CD4-positive, alpha-beta T cell (primary cell): ENCODE measurements around the gene ACSBG1. TPM values are rescaled to one million over a fixed set of nuclear protein-coding genes. Genes with fewer than 3 reads are reported as not detected.
A peak's percentile ranks its signal among the peaks of the same experiment; 100 is the strongest.

Experiments
- ATAC-seq: fragments of 200-7000 bp; cut with Tn5 transposase; one replicate; pipeline ENCODE4 v1.10.0; 2022; ENCODE audit warnings: mild to moderate bottlenecking; ENCODE audit not compliant: poor library complexity
- CTCF ChIA-PET: fragments of 350-600 bp; sonication (Branson Sonifier 250); formaldehyde crosslinking; loops from one replicate; lab custom pipeline; 2021; ENCODE audit warnings: antibody characterized with exemption, inconsistent platforms; lab: Charles Lee
- POLR2A ChIA-PET: fragments of 350-600 bp; sonication (Branson Sonifier 250); formaldehyde crosslinking; loops from one replicate; lab custom pipeline; 2021; ENCODE audit warnings: antibody characterized with exemption, inconsistent platforms; lab: Charles Lee
- DNase-seq, 14 experiments: peaks; one replicate each; pipeline ENCODE4 v3.0.0-alpha.2; 2013 to 2020; ENCODE audit warnings: mixed read lengths in 2 of 14
- H3K27ac ChIP-seq, 2 donors: one replicate each; pipeline versions ENCODE4 v1.5.1 to v1.7.0; 2013; ENCODE audit warnings: low read length in 2 of 2, low read depth in 1 of 2, mild to moderate bottlenecking in 1 of 2
- H3K27me3 ChIP-seq, 2 experiments: 1 replicate in 1 of 2; 2 replicates in 1 of 2; pipeline versions ENCODE4 v1.6.1 to v1.7.0; 2013; ENCODE audit warnings: low read length in 2 of 2, control low read depth in 1 of 2, mild to moderate bottlenecking in 1 of 2, moderate library complexity in 1 of 2; ENCODE audit not compliant: insufficient read depth in 2 of 2, control insufficient read depth in 1 of 2
- H3K36me3 ChIP-seq: one replicate; pipeline ENCODE4 v1.6.1; 2013; ENCODE audit warnings: low read length, control low read depth; ENCODE audit not compliant: insufficient read depth
- H3K4me1 ChIP-seq: one replicate; pipeline ENCODE4 v1.6.1; 2013; ENCODE audit warnings: low read length, control low read depth; ENCODE audit not compliant: insufficient read depth
- H3K4me3 ChIP-seq: one replicate; pipeline ENCODE4 v1.5.1; 2013; ENCODE audit warnings: mild to moderate bottlenecking, low read length, moderate library complexity
- H3K9me3 ChIP-seq, 2 experiments: 1 replicate in 1 of 2; 2 replicates in 1 of 2; pipeline versions ENCODE4 v1.6.1 to v1.7.0; 2013; ENCODE audit warnings: low read length in 2 of 2, mild to moderate bottlenecking in 2 of 2, control low read depth in 1 of 2, moderate library complexity in 1 of 2; ENCODE audit not compliant: control insufficient read depth in 1 of 2, insufficient read depth in 1 of 2
- H3K27ac Mint-ChIP-seq: one replicate; pipeline ENCODE4 v1.8.0; 2020; ENCODE audit warnings: mixed read lengths
- H3K27me3 Mint-ChIP-seq: one replicate; pipeline ENCODE4 v1.8.0; 2021; ENCODE audit warnings: mixed read lengths
- H3K36me3 Mint-ChIP-seq: one replicate; pipeline ENCODE4 v1.8.0; 2021; ENCODE audit warnings: low read depth, mixed read lengths
- H3K4me1 Mint-ChIP-seq: one replicate; pipeline ENCODE4 v1.8.0; 2021; ENCODE audit warnings: low read depth, mixed read lengths
- H3K4me3 Mint-ChIP-seq: one replicate; pipeline ENCODE4 v1.8.0; 2020; ENCODE audit warnings: mild to moderate bottlenecking, mixed read lengths
- H3K9me3 Mint-ChIP-seq: one replicate; pipeline ENCODE4 v1.8.0; 2020; ENCODE audit warnings: mixed read lengths
- intact Hi-C, 2 experiments: fragments of 100-400 bp; cut with DNase I in 1 of 2; cut with micrococcal nuclease in 1 of 2; formaldehyde crosslinking; loops; one replicate each; pipeline versions ENCODE4 v1.15.1 to v1.9.0; 2023 to 2025; cut with DNase I, micrococcal nuclease
- total RNA-seq, 174 experiments: library from RNA in 2 of 174; stranded (reverse) in 2 of 174; gene quantifications; one replicate each; pipeline ENCODE4 v1.2.3 and lab custom pipeline; 2021 to 2026
- TF ChIP-seq, protein P1 (sequence below): fragments of 200-600 bp; IDR thresholded peaks from one replicate; pipeline ENCODE4 v1.8.0; 2022; ENCODE audit warnings: antibody characterized with exemption, mild to moderate bottlenecking

ACSBG1 gene
- total RNA-seq, 2 experiments from 2014 or later = 0.05 to 0.22 TPM

DNA sequence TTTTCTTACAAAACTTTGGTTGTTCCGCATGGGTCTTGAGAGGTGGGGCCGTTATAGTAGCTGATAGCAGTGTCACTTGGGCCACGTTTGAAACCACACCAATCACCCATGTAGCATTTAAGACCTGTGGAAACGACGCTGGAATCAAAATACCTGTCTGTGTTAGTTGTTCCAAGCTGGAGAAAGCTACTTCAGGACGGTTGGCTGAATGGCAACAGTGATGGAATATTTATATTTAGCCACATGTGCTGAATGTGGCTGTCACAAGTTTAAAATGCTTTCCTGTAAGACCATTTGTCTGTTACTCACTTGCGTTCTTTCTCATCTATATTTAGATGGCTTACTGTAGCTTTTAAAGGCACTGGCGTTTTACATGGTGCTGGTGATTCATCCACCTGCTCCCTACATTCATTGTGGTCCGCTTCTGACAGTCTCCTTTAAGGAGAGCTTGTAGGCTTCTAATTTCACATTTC, 31.4 kb upstream of the ACSBG1 start:
- CTCF ChIA-PET = interaction anchor here (1.0 to 1.5 kb wide), 5 partner anchors 14 to 158 kb away, joined by 3 to 8 read pairs (median 4); partner anchors contain the start of genes IDH3A and SKIC8
- POLR2A ChIA-PET = interaction anchor here (0.9 to 3.7 kb wide), 10 partner anchors 34 to 608 kb away, joined by 3 to 63 read pairs (median 7); partner anchors contain the start of genes CIB2, IREB2, MORF4L1 and PSMA4
- ATAC-seq (no peak), DNase-seq (peak in 2 of 14 experiments; percentile 5 to 28)
- H3K27ac ChIP-seq = no peak overlapping the region
- Mint-ChIP-seq H3K36me3 (peaks cover 13% of the 10 kb centered on the region), H3K4me3 (peak overlapping the region; percentile 89), H3K27me3 (no peaks in the 10 kb centered on the region), H3K27ac (peak overlapping the region; percentile 94), H3K9me3 (no peaks in the 10 kb centered on the region), H3K4me1 (peaks cover 41% of the 10 kb centered on the region)
- peaks cover 1% of the 10 kb centered on the region for H3K36me3 ChIP-seq
- no peaks in the 10 kb centered on the region for H3K27me3 ChIP-seq
- TF ChIP-seq, protein P1, sequence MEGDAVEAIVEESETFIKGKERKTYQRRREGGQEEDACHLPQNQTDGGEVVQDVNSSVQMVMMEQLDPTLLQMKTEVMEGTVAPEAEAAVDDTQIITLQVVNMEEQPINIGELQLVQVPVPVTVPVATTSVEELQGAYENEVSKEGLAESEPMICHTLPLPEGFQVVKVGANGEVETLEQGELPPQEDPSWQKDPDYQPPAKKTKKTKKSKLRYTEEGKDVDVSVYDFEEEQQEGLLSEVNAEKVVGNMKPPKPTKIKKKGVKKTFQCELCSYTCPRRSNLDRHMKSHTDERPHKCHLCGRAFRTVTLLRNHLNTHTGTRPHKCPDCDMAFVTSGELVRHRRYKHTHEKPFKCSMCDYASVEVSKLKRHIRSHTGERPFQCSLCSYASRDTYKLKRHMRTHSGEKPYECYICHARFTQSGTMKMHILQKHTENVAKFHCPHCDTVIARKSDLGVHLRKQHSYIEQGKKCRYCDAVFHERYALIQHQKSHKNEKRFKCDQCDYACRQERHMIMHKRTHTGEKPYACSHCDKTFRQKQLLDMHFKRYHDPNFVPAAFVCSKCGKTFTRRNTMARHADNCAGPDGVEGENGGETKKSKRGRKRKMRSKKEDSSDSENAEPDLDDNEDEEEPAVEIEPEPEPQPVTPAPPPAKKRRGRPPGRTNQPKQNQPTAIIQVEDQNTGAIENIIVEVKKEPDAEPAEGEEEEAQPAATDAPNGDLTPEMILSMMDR = no peak
- H3K4me1 ChIP-seq = peaks cover 27% of the 10 kb centered on the region
- intact Hi-C loops = loop anchor here in 1 of 2 experiments (2.0 kb wide), 1 partner anchor 33 kb away; the partner anchor contains the start of gene SKIC8
- H3K4me3 ChIP-seq = peak overlapping the region; percentile 70
- no peaks in the 10 kb centered on the region for H3K9me3 ChIP-seq

DNA sequence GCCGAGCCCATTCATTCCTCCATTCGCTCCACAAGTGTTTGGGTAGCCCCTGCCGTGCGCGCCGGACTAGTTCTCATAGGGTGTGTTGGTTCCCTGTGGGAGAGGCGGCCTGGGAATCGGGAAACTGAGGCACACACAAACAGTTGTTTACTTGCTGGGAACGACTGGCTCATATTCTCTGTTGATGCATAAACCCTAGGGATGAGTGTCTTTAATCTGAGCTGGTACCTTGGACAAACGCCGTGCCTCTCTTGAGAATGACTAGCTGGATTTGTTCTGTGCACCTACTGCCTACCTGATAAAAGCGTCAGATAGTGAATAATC, 30.7 kb upstream of the ACSBG1 start:
- Histone ChIP-seq H3K36me3 (no peaks in the 10 kb centered on the region), H3K27me3 (no peaks in the 10 kb centered on the region), H3K4me3 (peak overlapping the region; percentile 70), H3K4me1 (peaks cover 27% of the 10 kb centered on the region), H3K27ac (peak overlapping the region in 1 of 2 donors; percentile 62), H3K9me3 (no peaks in the 10 kb centered on the region)
- DNase-seq = no peak
- CTCF ChIA-PET = interaction anchor here (1.3 to 1.5 kb wide), 2 partner anchors 34 to 157 kb away, joined by 5 to 8 read pairs; partner anchors contain the start of gene SKIC8
- H3K9me3 Mint-ChIP-seq = no peaks in the 10 kb centered on the region
- peak overlapping the region; percentile 94 for H3K27ac Mint-ChIP-seq
- no peak for ATAC-seq
- peaks cover 6% of the 10 kb centered on the region for H3K36me3 Mint-ChIP-seq
- TF ChIP-seq, protein P1 = no peak
- peak overlapping the region; percentile 89 for H3K4me3 Mint-ChIP-seq
- intact Hi-C loops = no loop called here
- POLR2A ChIA-PET = interaction anchor here (0.6 to 3.7 kb wide), 12 partner anchors 17 to 608 kb away, joined by 3 to 63 read pairs (median 6); partner anchors contain the start of genes CIB2, IDH3A, IREB2 and MORF4L1
- peaks cover 37% of the 10 kb centered on the region for H3K4me1 Mint-ChIP-seq
- no peaks in the 10 kb centered on the region for H3K27me3 Mint-ChIP-seq

DNA sequence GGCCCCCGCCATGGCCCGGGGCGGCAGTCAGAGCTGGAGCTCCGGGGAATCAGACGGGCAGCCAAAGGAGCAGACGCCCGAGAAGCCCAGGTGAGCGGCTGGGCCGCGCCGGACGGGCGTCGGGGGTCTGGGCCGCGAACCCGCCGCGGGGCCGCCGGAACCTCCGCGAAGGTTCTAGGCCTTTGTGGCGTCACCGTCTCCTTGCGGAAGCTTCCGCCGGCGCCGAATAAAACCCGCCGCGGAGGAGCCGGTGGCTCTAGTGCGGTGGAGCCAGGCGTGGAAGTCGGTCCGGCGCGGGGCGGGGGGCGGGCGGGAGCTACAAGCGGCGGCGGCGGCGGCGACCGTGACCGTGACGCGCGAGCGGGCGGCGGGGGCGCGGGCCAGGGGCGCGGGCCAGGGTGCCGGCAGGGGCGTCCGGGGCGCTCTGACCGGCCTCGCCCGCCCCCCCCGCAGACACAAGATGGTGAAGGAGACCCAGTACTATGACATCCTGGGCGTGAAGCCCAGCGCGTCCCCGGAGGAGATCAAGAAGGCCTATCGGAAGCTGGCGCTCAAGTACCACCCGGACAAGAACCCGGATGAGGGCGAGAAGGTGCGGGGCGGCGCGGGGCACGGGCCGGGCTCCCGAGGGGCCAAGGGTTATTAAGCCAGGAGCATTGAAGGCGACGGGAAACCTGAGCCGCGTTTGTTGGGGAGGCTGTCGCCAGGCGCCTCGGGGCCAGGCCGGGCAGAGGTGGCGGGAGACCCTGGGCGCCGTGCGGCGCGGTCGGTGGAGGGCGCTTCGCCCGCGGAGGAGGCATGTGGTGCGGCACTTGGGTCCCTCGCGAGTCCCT, 30.2 kb upstream of the ACSBG1 start, which contains the start of gene DNAJA4:
Gene DNAJA4, plus strand, starts transcription at position 259 of the 833 bp plus-strand sequence. Its CDS starts 202 bp downstream, at position 461.
- intact Hi-C loops = loop anchor here in 1 of 2 experiments (5.0 kb wide), 1 partner anchor 173 kb away; the partner anchor contains the start of gene IREB2
- peaks cover 36% of the 10 kb centered on the region for H3K4me1 Mint-ChIP-seq
- H3K27ac Mint-ChIP-seq = peak within 1 kb of the TSS; percentile 94
- Histone ChIP-seq H3K36me3 (no peaks in the 10 kb centered on the region), H3K4me3 (peak within 1 kb of the TSS; percentile 70), H3K4me1 (peaks cover 27% of the 10 kb centered on the region), H3K9me3 (no peaks in the 10 kb centered on the region), H3K27me3 (no peaks in the 10 kb centered on the region), H3K27ac (peak within 1 kb of the TSS; percentile 54 to 62)
- POLR2A ChIA-PET = interaction anchor here (0.6 to 3.7 kb wide), 12 partner anchors 17 to 609 kb away, joined by 3 to 63 read pairs (median 6); partner anchors contain the start of genes CIB2, IDH3A, IREB2 and MORF4L1
- no peaks in the 10 kb centered on the region for H3K27me3 Mint-ChIP-seq
- TF ChIP-seq, protein P1 = peak; percentile 27
- peaks cover under 1% of the 10 kb centered on the region for H3K36me3 Mint-ChIP-seq
- DNase-seq (peak; percentile 39 to 86 (median 61)), ATAC-seq (peak; percentile 77)
- H3K9me3 Mint-ChIP-seq = no peaks in the 10 kb centered on the region
- peak within 1 kb of the TSS; percentile 89 for H3K4me3 Mint-ChIP-seq
- CTCF ChIA-PET = interaction anchor here (1.3 to 1.5 kb wide), 2 partner anchors 35 to 156 kb away, joined by 5 to 8 read pairs; partner anchors contain the start of gene SKIC8
